AG09309 (cell line): Measurements from ENCODE around the gene TEX2.

ENCODE experiments used
- DNase-seq: peaks from one replicate; pipeline ENCODE4 v3.0.0-alpha.2; 2010; ENCODE audit warnings: low read depth
- H3K4me3 ChIP-seq: 2 replicates; pipeline ENCODE4 v1.5.1; 2011; ENCODE audit warnings: mild to moderate bottlenecking, low read depth, low read length, moderate library complexity; ENCODE audit not compliant: control insufficient read depth
- CTCF ChIP-seq: IDR thresholded peaks from 2 replicates; pipeline ENCODE4 v1.5.1; 2011; ENCODE audit warnings: mild to moderate bottlenecking, low read depth, low read length, inconsistent platforms; ENCODE audit not compliant: insufficient read depth, control insufficient read depth; ENCODE audit errors: missing control alignments

TEX2 gene

GRCh38 chr17:64300699-64300965 is 37.6 kb upstream of the TEX2 start:
- DNase-seq = no peak
- no peak overlapping the region for H3K4me3 ChIP-seq
- TF ChIP-seq CTCF = no peak

DNA sequence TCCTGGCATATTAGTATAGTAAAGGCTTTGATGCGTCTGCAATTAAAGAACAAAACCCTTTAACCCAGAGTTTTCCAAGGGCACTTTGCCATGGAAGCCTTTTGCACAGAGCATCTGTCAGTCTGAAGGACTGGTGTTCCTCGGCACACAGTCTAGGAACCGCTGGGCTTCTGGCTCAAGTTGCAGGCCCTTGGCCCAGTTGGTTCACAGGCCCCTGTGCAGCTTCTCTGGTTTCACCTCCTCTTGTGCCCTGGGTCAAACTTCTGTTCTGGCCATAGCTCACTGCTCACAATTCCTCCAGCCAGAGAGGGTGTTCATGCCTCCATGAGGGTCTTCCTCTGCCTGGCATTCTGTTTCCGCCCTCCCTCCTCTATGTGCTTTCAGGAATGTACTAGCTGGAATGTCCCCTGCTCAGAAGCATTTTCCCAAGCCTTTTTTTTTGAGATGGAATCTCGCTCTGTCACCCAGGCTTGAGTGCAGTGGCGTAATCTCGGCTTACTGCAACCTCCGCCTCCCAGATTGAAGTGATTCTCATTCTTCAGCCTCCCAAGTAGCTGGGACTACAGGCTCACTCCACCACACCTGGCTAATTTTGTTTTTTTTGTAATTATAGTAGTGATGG is 34.5 kb upstream of the TEX2 start:
- TF ChIP-seq CTCF = no peak
- H3K4me3 ChIP-seq = no peak overlapping the region
- no peak for DNase-seq

DNA sequence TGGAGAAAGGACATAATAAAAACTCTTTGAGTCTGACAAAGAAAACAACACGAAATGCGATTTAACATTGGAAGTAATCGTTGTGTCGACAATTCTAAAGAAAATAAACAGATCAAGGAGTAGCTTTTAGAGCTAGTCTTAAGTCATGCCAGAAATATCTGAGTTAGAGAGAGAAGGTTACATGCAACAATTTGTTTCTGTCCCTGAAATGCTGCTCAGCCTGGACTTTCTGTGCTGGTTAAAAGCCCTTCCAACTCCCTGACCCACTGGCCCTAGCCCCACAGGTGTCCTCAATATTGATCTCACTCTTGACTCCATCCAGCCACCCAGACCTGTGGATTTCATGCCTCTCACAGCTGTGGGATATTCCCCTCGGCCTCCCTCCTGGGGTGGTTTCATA is 33.2 kb upstream of the TEX2 start:
- DNase-seq = no peak
- no peak for TF ChIP-seq CTCF
- no peak overlapping the region for H3K4me3 ChIP-seq

DNA sequence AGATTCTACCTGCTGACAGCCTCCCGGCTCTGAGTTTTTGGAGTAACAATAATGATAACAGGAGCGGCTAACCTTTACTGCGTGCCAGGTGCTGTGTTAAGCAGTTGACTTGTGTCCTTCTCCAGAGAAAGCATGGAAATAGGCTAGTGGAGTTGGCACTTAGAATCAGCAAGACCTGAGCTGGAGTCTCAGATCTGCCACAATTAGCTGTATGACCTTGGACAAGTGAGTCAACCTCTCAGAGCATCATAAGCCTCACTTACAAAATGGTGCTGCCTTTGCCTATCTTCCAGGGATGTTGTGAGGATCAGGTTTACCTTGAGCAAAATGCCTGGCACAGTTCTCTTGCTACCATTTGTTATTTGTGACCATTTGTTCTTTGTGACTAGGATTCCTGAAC is 32.1 kb upstream of the TEX2 start:
- no peak overlapping the region for H3K4me3 ChIP-seq
- TF ChIP-seq CTCF = no peak
- DNase-seq = no peak

- no peak for DNase-seq
- TF ChIP-seq CTCF = peak; percentile 28
- H3K4me3 ChIP-seq = no peak overlapping the region
Observed at GRCh38 chr17:64291268-64291851, 28.3 kb upstream of the TEX2 start.

DNA sequence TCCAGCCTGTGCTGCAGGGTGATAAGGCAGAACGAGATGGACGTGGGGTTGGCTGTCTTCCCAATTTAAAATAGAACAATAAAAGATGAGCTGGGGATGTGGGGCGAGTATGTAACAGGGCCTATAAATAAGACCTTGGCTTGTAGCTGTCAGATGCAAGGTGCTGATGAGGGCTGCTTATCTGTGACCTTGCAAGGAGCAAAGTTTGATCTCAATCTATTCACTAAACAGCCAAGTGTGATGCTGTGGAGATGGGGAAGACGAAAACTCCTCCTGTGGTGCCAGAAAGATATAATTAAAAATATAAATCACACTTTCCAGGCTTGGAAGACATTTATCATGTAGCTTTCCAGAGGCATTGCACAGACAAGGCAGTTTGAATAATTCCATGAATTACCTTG is 26.7 kb upstream of the TEX2 start:
- TF ChIP-seq CTCF = no peak
- no peak overlapping the region for H3K4me3 ChIP-seq
- DNase-seq = no peak

DNA sequence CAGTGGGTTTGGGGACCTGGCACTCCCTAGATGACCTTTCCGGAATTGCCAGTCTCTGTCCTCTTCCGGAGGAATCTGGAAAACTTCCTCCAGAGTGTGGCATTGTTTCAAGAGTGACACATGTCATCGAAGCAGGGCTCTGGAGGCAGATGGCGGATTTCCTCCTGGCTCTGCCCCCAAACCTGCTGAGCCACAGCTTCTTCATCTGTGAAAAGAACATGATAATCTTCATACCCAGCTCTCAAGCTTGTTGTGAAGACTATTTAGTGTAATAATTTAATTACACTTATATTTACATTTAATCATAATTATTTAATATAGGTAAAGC is 19.7 kb upstream of the TEX2 start:
- no peak overlapping the region for H3K4me3 ChIP-seq
- TF ChIP-seq CTCF = no peak
- no peak for DNase-seq
